GM12864 (cell line): ENCODE measurements around the gene MRPS14.

Experiments
- DNase-seq: peaks from one replicate; pipeline ENCODE4 v3.0.0-alpha.2; 2011; ENCODE audit warnings: low read depth
- H3K4me3 ChIP-seq: 2 replicates; pipeline ENCODE4 v1.5.1; 2011; ENCODE audit warnings: mild to moderate bottlenecking, low read depth, low read length, control low read depth
- CTCF ChIP-seq: IDR thresholded peaks from 2 replicates; pipeline ENCODE4 v1.5.1; 2011; ENCODE audit warnings: low read depth, mild to moderate bottlenecking, moderate library complexity, low read length, control low read depth, inconsistent platforms; ENCODE audit errors: missing control alignments

Gene MRPS14

GRCh38 chr1:174971466-174971865 is 51.8 kb downstream of the MRPS14 start:
- no peak for TF ChIP-seq CTCF
- no peak for DNase-seq
- H3K4me3 ChIP-seq, result no peak overlapping the region

- no peak overlapping the region for H3K4me3 ChIP-seq
- no peak for TF ChIP-seq CTCF
- DNase-seq, result no peak
Observed at GRCh38 chr1:174969977-174970376, 53.2 kb downstream of the MRPS14 start.

GRCh38 chr1:174968750-174969244 is 54.4 kb downstream of the MRPS14 start:
- TF ChIP-seq CTCF, result no peak
- peak; percentile 60 for DNase-seq
- H3K4me3 ChIP-seq, result no peak overlapping the region

GRCh38 chr1:174967845-174968705 is 55.1 kb downstream of the MRPS14 start:
- H3K4me3 ChIP-seq, result no peak overlapping the region
- no peak for DNase-seq
- TF ChIP-seq CTCF, result no peak

- no peak for TF ChIP-seq CTCF
- no peak for DNase-seq
Observed at GRCh38 chr1:174966008-174966572, 57.1 kb downstream of the MRPS14 start.

GRCh38 chr1:174965362-174966007 is 57.7 kb downstream of the MRPS14 start:
- H3K4me3 ChIP-seq, result no peak overlapping the region
- no peak for TF ChIP-seq CTCF
- no peak for DNase-seq

More at GRCh38 chr1:174966008-174966572, 57.1 kb downstream of the MRPS14 start:
- H3K4me3 ChIP-seq, result no peak overlapping the region
